ENCODE results near the gene TFPI2. TPM values are rescaled to one million over a fixed set of nuclear protein-coding genes. Genes with fewer than 3 reads are reported as not detected.

TFPI2 gene
- total RNA-seq, 1 donor from 2014 or later, result 3.6 TPM

- DNase-seq (ENCODE audit: low read depth), result peak; percentile 63
These were observed 19.8 kb upstream of the TFPI2 start for GRCh38 chr7:93910076-93910994.

DNA sequence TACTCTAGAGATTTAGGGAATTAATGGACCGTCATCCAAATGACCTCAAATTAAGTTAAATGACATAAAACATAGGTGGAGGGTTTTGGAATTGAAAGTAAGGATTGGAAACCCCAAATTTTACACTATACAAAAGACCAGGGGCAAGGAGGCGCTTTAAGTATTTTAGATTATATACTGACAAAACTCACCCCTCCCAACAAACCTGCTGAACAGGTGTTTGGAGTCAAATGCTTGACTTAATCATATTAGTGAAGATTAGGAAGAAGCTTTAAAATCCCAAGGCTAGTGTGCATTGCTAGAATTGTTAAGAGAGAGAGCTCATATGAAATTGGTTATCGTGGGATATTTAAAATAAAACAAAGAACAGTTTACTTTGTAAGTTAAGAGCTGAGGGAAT lies 15.7 kb upstream of the TFPI2 start, which contains the start of gene GNGT1:
Gene GNGT1 (plus strand): TSS at position 301 of the 400 bp plus-strand sequence. CDS start 180 bp downstream, outside the sequence.
- DNase-seq (ENCODE audit: low read depth), result no peak

- peak; percentile 68 for DNase-seq (ENCODE audit: low read depth)
These were observed 12.3 kb upstream of the TFPI2 start for GRCh38 chr7:93902777-93903423.

GRCh38 chr7:93897680-93898079 lies 7.1 kb upstream of the TFPI2 start:
- DNase-seq (ENCODE audit: low read depth), result no peak

- DNase-seq (ENCODE audit: low read depth), result no peak
These were observed 5.5 kb upstream of the TFPI2 start for GRCh38 chr7:93895859-93896600.

- peak; percentile 47 for DNase-seq (ENCODE audit: low read depth)
These were observed 4.5 kb upstream of the TFPI2 start for GRCh38 chr7:93894966-93895640.

DNA sequence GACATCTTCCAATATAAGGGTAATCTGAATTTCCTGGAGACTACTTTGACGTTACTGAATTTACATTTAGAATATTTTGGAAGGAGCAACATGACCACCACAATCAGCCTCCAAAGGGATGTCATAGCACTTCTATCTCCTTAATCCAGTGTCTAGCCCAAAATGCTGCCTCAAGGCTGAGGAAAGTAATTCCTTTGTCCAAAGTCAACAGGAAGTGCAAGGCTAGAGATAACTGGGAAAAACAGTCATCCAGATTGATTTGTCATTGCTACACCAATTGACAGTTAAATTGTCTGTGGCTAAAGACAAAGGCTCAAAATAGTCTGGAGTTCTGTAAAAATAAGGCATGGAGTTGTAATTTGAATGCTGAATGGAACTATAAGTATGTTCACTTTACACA lies 3.9 kb upstream of the TFPI2 start:
- DNase-seq (ENCODE audit: low read depth), result no peak

DNA sequence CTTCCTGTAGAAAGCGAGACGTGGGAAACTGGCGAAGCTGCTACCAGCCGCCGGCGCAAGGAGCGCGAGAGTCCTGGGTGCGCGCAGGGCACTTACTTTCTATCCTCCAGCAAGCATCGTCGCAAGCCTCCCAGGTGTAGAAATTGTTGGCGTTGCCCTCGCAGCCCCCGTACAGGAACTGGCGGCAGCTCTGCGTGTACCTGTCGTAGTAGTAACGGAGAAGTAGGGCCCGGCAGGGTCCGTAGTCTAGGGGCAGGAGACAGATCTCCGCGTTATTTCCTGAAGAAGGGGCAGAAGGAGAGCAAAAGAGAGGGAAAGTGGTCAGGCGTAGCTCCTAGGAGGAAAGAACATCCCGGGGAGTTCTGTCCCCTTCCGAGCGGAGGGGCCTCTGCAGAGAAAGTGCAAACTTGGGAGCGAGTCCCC lies 501 bp downstream of the TFPI2 start:
- peak; percentile 58 for DNase-seq (ENCODE audit: low read depth)

GRCh38 chr7:93889261-93889660 lies 1.3 kb downstream of the TFPI2 start:
- no peak for DNase-seq (ENCODE audit: low read depth)

DNA sequence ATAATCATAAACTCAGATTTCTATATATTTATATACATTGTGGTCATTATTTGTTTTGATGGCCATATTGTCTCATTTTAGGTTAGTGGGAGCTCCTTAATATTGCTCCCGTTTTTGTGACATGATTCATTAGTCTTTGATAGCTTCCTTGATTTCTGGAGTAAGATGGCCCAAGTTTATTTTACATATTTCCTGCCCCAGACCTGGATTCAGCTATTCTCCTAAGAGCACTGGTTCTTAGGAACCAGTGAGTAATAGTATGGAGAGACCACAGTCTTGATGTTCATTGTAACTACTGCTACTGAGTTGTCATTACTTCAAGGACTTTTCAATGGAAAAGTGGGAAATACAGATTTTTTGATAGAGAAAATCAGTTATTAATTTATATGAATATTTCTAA lies 6.0 kb downstream of the TFPI2 start:
- no peak for DNase-seq (ENCODE audit: low read depth)

DNA sequence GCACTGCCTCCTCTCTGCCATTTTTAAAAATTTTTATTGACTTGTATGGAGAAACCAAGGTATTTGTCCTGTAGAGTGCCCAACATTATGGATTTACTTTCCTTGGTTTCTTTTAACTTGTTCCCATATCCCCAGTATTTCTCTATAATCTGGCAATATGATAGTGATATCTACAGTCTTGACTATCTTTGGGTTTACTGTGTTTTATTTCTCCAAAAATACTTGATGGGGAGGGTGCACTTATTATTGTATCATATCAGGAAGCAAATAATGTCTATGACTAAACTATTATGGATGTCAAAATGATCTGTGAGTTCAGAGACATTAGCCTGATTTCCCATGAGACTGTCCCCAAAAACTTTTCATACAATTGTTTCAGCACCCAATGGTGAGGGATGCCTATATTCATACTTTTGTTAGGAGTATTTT lies 6.6 kb downstream of the TFPI2 start:
- no peak for DNase-seq (ENCODE audit: low read depth)

GRCh38 chr7:93883078-93883916 lies 7.3 kb downstream of the TFPI2 start:
- DNase-seq (ENCODE audit: low read depth), result peak; percentile 50

DNA sequence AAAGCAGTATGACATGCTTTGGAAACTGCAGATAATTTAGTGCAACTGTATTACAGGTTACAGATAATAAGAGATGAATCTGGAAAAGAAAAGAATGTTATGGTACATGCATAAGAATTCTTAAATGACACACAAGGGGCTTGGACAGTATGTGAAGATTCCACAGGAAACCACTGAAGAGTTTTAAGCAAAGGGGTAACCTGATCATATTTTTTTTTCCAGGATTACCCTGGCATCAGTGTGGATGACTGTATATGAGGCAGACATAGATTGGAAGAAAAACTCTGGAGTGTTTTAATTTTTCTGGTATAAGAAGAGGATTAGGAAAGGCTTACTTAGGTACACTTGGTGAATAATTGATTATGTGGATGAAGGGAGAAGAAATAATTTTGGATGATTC lies 8.1 kb downstream of the TFPI2 start:
- DNase-seq (ENCODE audit: low read depth), result no peak

DNA sequence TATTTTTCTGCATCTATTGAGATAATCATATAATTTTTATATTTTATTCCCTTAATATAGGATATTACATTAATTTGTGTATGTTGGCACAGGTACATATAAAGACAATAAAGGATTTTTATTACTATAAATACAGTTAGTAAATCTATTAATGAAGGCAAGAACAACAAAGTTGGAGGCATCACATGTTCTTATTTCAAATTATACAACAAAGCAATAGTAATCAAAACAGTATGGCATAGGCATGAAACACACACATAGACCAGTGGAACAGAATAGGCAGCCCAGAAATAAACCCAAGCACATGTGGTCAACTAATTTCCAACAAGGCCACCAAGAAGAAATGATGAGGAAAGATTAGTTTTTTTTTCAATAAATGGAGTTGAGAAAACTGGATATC lies 11.2 kb downstream of the TFPI2 start:
- DNase-seq (ENCODE audit: low read depth), result no peak

- no peak for DNase-seq (ENCODE audit: low read depth)
These were observed 12.8 kb downstream of the TFPI2 start for GRCh38 chr7:93877742-93878141.

- DNase-seq (ENCODE audit: low read depth), result no peak
These were observed 16.5 kb downstream of the TFPI2 start for GRCh38 chr7:93873998-93874574.

- no peak for DNase-seq (ENCODE audit: low read depth)
These were observed 23.7 kb downstream of the TFPI2 start for GRCh38 chr7:93866886-93867285.

GRCh38 chr7:93862651-93863050 lies 27.9 kb downstream of the TFPI2 start:
- no peak for DNase-seq (ENCODE audit: low read depth)

- DNase-seq (ENCODE audit: low read depth), result no peak
These were observed 29.1 kb downstream of the TFPI2 start for GRCh38 chr7:93861325-93861949.
